ENCODE measurements around the gene THEM5.

DNA sequence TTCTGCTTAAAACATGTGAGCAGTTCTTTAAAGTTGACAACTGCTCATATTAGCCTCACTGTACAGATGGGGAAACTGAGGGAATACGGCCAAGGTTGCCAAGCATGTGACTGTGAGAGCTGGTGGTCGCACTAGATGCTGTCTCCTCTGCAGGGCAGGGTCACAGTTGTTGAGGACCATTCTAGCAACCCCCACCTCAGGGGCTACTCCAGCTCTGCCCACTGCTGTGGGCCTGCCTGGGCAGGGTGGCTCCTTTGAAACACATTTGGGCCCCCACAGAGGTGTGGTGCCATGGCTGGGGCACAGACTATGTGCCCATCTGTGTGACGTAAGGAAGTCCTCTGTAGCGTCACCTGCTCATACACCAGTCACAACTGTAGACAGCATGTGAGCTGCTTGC is 779 bp downstream of the THEM5 start:
- TF ChIP-seq, protein P1, sequence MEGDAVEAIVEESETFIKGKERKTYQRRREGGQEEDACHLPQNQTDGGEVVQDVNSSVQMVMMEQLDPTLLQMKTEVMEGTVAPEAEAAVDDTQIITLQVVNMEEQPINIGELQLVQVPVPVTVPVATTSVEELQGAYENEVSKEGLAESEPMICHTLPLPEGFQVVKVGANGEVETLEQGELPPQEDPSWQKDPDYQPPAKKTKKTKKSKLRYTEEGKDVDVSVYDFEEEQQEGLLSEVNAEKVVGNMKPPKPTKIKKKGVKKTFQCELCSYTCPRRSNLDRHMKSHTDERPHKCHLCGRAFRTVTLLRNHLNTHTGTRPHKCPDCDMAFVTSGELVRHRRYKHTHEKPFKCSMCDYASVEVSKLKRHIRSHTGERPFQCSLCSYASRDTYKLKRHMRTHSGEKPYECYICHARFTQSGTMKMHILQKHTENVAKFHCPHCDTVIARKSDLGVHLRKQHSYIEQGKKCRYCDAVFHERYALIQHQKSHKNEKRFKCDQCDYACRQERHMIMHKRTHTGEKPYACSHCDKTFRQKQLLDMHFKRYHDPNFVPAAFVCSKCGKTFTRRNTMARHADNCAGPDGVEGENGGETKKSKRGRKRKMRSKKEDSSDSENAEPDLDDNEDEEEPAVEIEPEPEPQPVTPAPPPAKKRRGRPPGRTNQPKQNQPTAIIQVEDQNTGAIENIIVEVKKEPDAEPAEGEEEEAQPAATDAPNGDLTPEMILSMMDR (IDR thresholded peaks at IDR 0.05), result no peak
- no peak for TF ChIP-seq POLR2A (IDR thresholded peaks at IDR 0.05)

All from right lobe of liver (tissue), 4 donors.